Parathyroid adenoma (tissue), 2 donors: ENCODE data around the gene CBL.

Experiments used
- H2AFZ ChIP-seq: fragments of 300-600 bp; sonication (generic); one replicate; pipeline ENCODE4 v1.7.0; 2017; ENCODE audit warnings: antibody characterized with exemption, mild to moderate bottlenecking
- H3K27ac ChIP-seq: fragments of 300-600 bp; sonication (generic); one replicate; pipeline ENCODE4 v1.7.0; 2017
- H3K27me3 ChIP-seq: fragments of 300-600 bp; sonication (generic); one replicate; pipeline ENCODE4 v1.7.0; 2017; ENCODE audit warnings: low read length; ENCODE audit not compliant: control insufficient read depth, insufficient read depth
- H3K36me3 ChIP-seq: fragments of 300-600 bp; sonication (generic); one replicate; pipeline ENCODE4 v1.7.0; 2017; ENCODE audit warnings: low read length; ENCODE audit not compliant: control insufficient read depth, insufficient read depth
- H3K4me1 ChIP-seq: fragments of 300-600 bp; sonication (generic); one replicate; pipeline ENCODE4 v1.7.0; 2017; ENCODE audit warnings: control low read depth
- H3K4me2 ChIP-seq: fragments of 300-600 bp; sonication (generic); one replicate; pipeline ENCODE4 v1.7.0; 2017; ENCODE audit warnings: low read length
- H3K4me3 ChIP-seq: fragments of 300-600 bp; sonication (generic); one replicate; pipeline ENCODE4 v1.7.0; 2017; ENCODE audit warnings: low read depth, low read length
- H3K79me2 ChIP-seq: fragments of 300-600 bp; sonication (generic); one replicate; pipeline ENCODE4 v1.7.0; 2017; ENCODE audit warnings: control low read depth
- H3K9ac ChIP-seq: fragments of 300-600 bp; sonication (generic); one replicate; pipeline ENCODE4 v1.7.0; 2017; ENCODE audit warnings: mild to moderate bottlenecking
- H3K9me3 ChIP-seq: fragments of 300-600 bp; sonication (generic); one replicate; pipeline ENCODE4 v1.7.0; 2017; ENCODE audit warnings: low read length; ENCODE audit not compliant: control insufficient read depth
- CTCF ChIP-seq: fragments of 300-600 bp; sonication (generic); IDR thresholded peaks from one replicate; pipeline ENCODE4 v1.7.0; 2017; ENCODE audit warnings: antibody characterized with exemption, mild to moderate bottlenecking
- donor health status: primary hyperparathyroidism.

CBL gene

DNA sequence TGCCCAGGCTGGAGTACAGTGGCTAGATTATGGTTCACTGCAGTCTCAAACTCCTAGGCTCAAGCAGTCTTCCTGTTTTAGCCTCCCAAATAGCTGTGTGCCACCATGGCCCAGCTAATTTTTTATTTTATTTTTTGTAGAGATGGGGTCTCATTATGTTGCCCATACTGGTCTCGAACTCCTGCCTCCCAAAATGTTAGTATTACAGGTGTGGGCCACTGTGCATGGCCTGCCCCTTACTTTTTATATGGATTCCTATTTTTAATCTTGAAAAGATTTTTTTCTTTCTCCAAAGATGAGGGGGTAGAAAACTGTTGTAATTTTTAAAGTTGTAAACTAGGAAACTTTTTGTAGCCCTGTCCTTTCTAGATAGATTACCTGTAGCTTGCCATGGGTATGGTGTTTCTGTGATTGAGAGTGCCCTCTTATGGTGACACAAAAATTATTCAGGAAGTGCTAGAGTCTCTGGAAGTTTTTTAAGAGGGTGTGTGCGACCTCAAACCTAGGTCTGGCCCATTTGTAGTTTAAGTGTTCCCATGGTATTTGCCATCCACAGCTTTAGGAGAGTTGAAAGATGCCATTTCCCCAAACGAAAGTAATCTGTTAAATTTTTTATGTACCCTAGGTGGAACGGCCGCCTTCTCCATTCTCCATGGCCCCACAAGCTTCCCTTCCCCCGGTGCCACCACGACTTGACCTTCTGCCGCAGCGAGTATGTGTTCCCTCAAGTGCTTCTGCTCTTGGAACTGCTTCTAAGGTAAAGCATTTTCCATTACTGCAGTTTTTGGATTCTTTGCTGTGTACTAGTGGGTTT lies 78.4 kb downstream of the CBL start:
- peaks cover 6% of the 10 kb centered on the region for H3K4me1 ChIP-seq
- H3K4me3 ChIP-seq: no peak overlapping the region
- no peak overlapping the region for H3K4me2 ChIP-seq
- H3K27me3 ChIP-seq: no peaks in the 10 kb centered on the region
- peak; percentile 27 for TF ChIP-seq CTCF
- H3K9me3 ChIP-seq: no peaks in the 10 kb centered on the region
- no peaks in the 10 kb centered on the region for H3K79me2 ChIP-seq
- no peak overlapping the region for H3K9ac ChIP-seq
- H3K36me3 ChIP-seq: no peaks in the 10 kb centered on the region
- no peak overlapping the region for H2AFZ ChIP-seq
- no peak overlapping the region for H3K27ac ChIP-seq

DNA sequence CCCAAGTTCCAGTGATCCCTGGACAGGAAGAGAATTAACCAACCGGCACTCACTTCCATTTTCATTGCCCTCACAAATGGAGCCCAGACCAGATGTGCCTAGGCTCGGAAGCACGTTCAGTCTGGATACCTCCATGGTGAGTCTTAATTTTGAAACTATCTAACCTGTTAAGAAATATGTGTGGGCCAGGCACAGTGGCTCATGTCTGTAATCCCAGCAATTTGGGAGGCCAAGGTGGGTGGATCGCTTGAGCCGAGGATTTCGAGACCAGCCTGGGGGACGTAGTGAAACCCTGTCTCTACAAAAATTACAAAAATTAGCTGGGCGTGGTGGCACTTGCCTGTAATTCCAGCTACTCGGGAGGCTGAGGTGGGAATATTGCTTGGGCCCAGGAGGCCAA lies 79.3 kb downstream of the CBL start:
- no peak overlapping the region for H3K4me2 ChIP-seq
- no peak overlapping the region for H3K27ac ChIP-seq
- H3K9ac ChIP-seq: no peak overlapping the region
- no peaks in the 10 kb centered on the region for H3K27me3 ChIP-seq
- H3K9me3 ChIP-seq: no peaks in the 10 kb centered on the region
- H3K36me3 ChIP-seq: no peaks in the 10 kb centered on the region
- no peak overlapping the region for H3K4me3 ChIP-seq
- TF ChIP-seq CTCF: no peak
- peaks cover 6% of the 10 kb centered on the region for H3K4me1 ChIP-seq
- no peak overlapping the region for H2AFZ ChIP-seq
- no peaks in the 10 kb centered on the region for H3K79me2 ChIP-seq

DNA sequence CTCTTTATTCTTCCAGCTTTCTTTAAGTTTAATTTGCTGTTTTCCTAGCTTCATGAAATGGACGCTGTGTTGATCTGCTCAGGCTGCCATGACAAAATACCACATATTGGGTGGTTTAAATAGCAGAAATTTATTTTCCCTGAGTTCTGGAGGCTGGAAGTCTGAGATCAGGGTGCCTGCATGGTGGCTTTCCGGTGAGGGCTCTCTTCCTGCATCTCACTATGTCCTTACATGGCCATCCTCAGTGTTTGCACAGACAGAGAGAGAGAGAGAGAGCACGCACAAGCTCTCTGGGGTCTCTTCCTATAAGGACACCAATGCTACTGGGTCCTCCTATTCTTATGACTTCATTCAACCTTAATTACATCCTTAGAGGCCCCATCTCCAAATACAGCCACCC lies 82.1 kb downstream of the CBL start:
- Histone ChIP-seq H3K9me3 (no peaks in the 10 kb centered on the region), H3K9ac (no peak overlapping the region), H3K4me2 (no peak overlapping the region), H3K4me3 (no peak overlapping the region), H3K27ac (peak overlapping the region; percentile 49), H3K79me2 (no peaks in the 10 kb centered on the region), H3K36me3 (no peaks in the 10 kb centered on the region), H3K4me1 (peaks cover 6% of the 10 kb centered on the region), H2AFZ (no peak overlapping the region), H3K27me3 (no peaks in the 10 kb centered on the region)
- no peak for TF ChIP-seq CTCF

DNA sequence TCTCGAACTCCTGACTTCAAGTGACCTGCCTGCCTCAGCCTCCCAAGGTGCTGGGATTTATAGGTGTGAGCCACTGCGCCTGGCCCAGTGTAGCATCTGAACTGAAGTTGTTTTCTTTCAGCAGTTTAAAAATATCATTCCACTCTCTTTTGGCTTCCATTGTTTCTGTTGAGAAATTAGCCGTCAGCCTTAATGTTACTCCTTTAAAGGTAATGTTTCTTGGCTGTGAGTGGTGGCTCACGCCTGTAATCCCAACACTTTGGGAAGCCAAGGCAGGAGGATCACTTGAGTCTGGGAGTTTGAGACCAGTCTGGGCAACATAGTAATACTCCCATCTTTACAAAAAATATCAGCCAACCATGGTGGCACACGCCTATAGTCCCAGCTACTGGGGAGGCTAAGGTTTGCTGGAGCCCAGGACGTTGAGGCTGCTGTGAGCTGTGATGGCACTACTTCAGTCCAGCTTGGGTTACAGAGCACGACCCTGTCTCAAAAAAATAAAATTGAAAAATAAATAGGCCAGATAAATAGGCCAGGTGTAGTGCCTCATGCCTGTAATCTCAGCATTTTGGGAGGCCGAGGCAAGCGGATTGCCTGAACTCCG lies 84.9 kb downstream of the CBL start:
- no peak overlapping the region for H3K27ac ChIP-seq
- H3K27me3 ChIP-seq: no peaks in the 10 kb centered on the region
- H3K9me3 ChIP-seq: no peaks in the 10 kb centered on the region
- no peak overlapping the region for H3K9ac ChIP-seq
- no peak overlapping the region for H3K4me3 ChIP-seq
- H2AFZ ChIP-seq: no peak overlapping the region
- no peak overlapping the region for H3K4me2 ChIP-seq
- no peaks in the 10 kb centered on the region for H3K79me2 ChIP-seq
- H3K36me3 ChIP-seq: no peaks in the 10 kb centered on the region
- TF ChIP-seq CTCF: no peak
- H3K4me1 ChIP-seq: peaks cover 6% of the 10 kb centered on the region
